ENCODE measurements around the gene SV2C. TPM values are rescaled to one million over a fixed set of nuclear protein-coding genes. Genes with fewer than 3 reads are reported as not detected.

Gene SV2C
- total and polyA plus RNA-seq, 10 of the 15 experiments (the other 5 are each of a cell fraction or from before 2014, with no cell fraction given) = under 0.01 to 1.1 (median 0.63) TPM

DNA sequence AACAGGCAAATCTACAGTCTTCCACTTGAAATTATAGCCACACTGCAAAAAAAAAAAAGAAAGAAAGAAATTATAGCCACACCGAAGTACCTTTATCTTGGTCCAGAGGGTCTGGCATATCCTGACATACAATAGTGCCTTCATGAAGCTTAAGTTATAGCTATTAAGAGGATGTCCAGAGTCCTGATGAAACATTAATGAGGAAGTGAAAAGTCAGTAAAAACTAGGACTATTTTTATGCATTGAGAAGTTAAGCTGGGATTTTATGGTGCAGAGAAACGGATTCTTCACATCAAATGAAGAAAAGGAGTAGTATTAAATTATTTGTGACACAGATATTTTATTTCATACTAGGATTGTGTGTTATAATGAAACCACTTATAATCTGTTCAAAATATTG lies 123.9 kb downstream of the SV2C start:
- Histone ChIP-seq H3K9me3 (replicated peaks; ENCODE audit: control insufficient read depth, insufficient read depth, low read length) (no peaks in the 10 kb centered on the region; the same call in 2 of the 3 replicates), H4K20me1 (ENCODE audit: control insufficient read depth, insufficient read depth) (no peaks in the 10 kb centered on the region), H3K79me2 (ENCODE audit: control insufficient read depth, insufficient read depth, low read length) (no peaks in the 10 kb centered on the region), H3K27ac (ENCODE audit: control insufficient read depth, insufficient read depth) (no peak overlapping the region), H3K4me2 (ENCODE audit: control insufficient read depth, insufficient read depth) (no peak overlapping the region), H3K9ac (ENCODE audit: control insufficient read depth, insufficient read depth, low read length) (no peak overlapping the region), H3K27me3 (replicated peaks in 1 of 2; ENCODE audit: control insufficient read depth in 2 of 2, insufficient read depth in 2 of 2, low read length in 1 of 2) (no peaks in the 10 kb centered on the region), H3K4me1 (ENCODE audit: control insufficient read depth, insufficient read depth, low read length) (no peaks in the 10 kb centered on the region), H3K4me3 (no peak overlapping the region), H3K36me3 (ENCODE audit: control insufficient read depth in 2 of 2, insufficient read depth in 2 of 2, low read length in 1 of 2) (no peaks in the 10 kb centered on the region), H2AFZ (ENCODE audit: control insufficient read depth, low read depth, low read length) (no peak overlapping the region)
- in situ Hi-C loops (cut with MboI) = no loop called here
- TF ChIP-seq JUNB (IDR thresholded peaks at IDR 0.05) = no peak
- TF ChIP-seq SPI1 (IDR thresholded peaks at IDR 0.05; ENCODE audit: borderline replicate concordance, insufficient read depth, low read depth, low read length) = peak; percentile 50; the same call in 1 of the 2 replicates
- TF ChIP-seq, protein P1, sequence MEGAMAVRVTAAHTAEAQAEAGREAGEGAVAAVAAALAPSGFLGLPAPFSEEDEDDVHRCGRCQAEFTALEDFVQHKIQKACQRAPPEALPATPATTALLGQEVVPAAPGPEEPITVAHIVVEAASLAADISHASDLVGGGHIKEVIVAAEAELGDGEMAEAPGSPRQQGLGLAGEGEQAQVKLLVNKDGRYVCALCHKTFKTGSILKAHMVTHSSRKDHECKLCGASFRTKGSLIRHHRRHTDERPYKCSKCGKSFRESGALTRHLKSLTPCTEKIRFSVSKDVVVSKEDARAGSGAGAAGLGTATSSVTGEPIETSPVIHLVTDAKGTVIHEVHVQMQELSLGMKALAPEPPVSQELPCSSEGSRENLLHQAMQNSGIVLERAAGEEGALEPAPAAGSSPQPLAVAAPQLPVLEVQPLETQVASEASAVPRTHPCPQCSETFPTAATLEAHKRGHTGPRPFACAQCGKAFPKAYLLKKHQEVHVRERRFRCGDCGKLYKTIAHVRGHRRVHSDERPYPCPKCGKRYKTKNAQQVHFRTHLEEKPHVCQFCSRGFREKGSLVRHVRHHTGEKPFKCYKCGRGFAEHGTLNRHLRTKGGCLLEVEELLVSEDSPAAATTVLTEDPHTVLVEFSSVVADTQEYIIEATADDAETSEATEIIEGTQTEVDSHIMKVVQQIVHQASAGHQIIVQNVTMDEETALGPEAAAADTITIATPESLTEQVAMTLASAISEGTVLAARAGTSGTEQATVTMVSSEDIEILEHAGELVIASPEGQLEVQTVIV (IDR thresholded peaks at IDR 0.05; ENCODE audit: borderline replicate concordance, partially characterized antibody) = no peak
- ChIA-PET POLR2A (interaction anchor here (1.0 kb wide), 1 partner anchor 7 kb away, joined by 3 read pairs; no protein-coding TSS in a partner anchor), SMC1A (ENCODE audit: uncharacterized antibody, unreplicated experiment) (interaction anchor here (0.9 to 1.3 kb wide), 4 partner anchors 13 to 32 kb away, joined by 3 to 5 read pairs (median 3); no protein-coding TSS in a partner anchor), RAD21 (ENCODE audit: unreplicated experiment) (interaction anchor here (0.9 kb wide), 1 partner anchor 9 kb away, joined by 3 read pairs; no protein-coding TSS in a partner anchor), CTCF (interaction anchor here (0.6 to 2.0 kb wide), 2 partner anchors 32 to 34 kb away, joined by 3 to 9 read pairs; no protein-coding TSS in a partner anchor)
- ATAC-seq (no peak), FAIRE-seq (no peak), DNase-seq (ENCODE audit: low read depth, low spot score) (no peak)
- no TSS peak for BruUV-seq (replicated peaks)
- intact Hi-C loops (cut with micrococcal nuclease; ENCODE audit: unreplicated experiment) = no loop called here
- 13% methylated on average over 2 of the region's 2 CpGs for WGBS (ENCODE audit: insufficient coverage, insufficient replicate concordance, low lambda C conversion rate, missing lambda C conversion rate)

- Histone ChIP-seq H3K27ac (ENCODE audit: control insufficient read depth, insufficient read depth) (no peak overlapping the region), H3K27me3 (replicated peaks in 1 of 2; ENCODE audit: control insufficient read depth in 2 of 2, insufficient read depth in 2 of 2, low read length in 1 of 2) (no peaks in the 10 kb centered on the region), H3K9me3 (replicated peaks; ENCODE audit: control insufficient read depth, insufficient read depth, low read length) (no peaks in the 10 kb centered on the region; the same call in 2 of the 3 replicates), H3K4me3 (no peak overlapping the region), H3K36me3 (ENCODE audit: control insufficient read depth in 2 of 2, insufficient read depth in 2 of 2, low read length in 1 of 2) (no peaks in the 10 kb centered on the region), H4K20me1 (ENCODE audit: control insufficient read depth, insufficient read depth) (no peaks in the 10 kb centered on the region), H2AFZ (ENCODE audit: control insufficient read depth, low read depth, low read length) (no peak overlapping the region), H3K9ac (ENCODE audit: control insufficient read depth, insufficient read depth, low read length) (no peak overlapping the region), H3K4me1 (ENCODE audit: control insufficient read depth, insufficient read depth, low read length) (no peaks in the 10 kb centered on the region), H3K4me2 (ENCODE audit: control insufficient read depth, insufficient read depth) (no peak overlapping the region), H3K79me2 (ENCODE audit: control insufficient read depth, insufficient read depth, low read length) (no peaks in the 10 kb centered on the region)
- BruUV-seq (replicated peaks) = no TSS peak
- no peak for TF ChIP-seq REST (IDR thresholded peaks at IDR 0.05; ENCODE audit: low read depth, low read length)
- TF ChIP-seq, protein P2, sequence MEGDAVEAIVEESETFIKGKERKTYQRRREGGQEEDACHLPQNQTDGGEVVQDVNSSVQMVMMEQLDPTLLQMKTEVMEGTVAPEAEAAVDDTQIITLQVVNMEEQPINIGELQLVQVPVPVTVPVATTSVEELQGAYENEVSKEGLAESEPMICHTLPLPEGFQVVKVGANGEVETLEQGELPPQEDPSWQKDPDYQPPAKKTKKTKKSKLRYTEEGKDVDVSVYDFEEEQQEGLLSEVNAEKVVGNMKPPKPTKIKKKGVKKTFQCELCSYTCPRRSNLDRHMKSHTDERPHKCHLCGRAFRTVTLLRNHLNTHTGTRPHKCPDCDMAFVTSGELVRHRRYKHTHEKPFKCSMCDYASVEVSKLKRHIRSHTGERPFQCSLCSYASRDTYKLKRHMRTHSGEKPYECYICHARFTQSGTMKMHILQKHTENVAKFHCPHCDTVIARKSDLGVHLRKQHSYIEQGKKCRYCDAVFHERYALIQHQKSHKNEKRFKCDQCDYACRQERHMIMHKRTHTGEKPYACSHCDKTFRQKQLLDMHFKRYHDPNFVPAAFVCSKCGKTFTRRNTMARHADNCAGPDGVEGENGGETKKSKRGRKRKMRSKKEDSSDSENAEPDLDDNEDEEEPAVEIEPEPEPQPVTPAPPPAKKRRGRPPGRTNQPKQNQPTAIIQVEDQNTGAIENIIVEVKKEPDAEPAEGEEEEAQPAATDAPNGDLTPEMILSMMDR (IDR thresholded peaks at IDR 0.05 in 2 of 3, conservative IDR thresholded peaks at IDR 0.05 in 1 of 3; ENCODE audit: control insufficient read depth in 2 of 3, extremely low read depth in 1 of 3, insufficient read depth in 1 of 3, low read depth in 3 of 3, low read length in 3 of 3) = peak in 2 of 3 experiments; percentile 3 to 33; a peak in 2 of 6 replicates
- CTCF ChIA-PET = interaction anchor here (0.7 to 2.5 kb wide), 9 partner anchors 11 to 474 kb away, joined by 3 to 5 read pairs (median 3); no protein-coding TSS in a partner anchor
- ATAC-seq = no peak
- in situ Hi-C loops (cut with MboI) (no loop called here), intact Hi-C loops (cut with micrococcal nuclease; ENCODE audit: unreplicated experiment) (no loop called here)
- RAD21 ChIA-PET (ENCODE audit: unreplicated experiment) = interaction anchor here (0.7 to 0.8 kb wide), 2 partner anchors 63 to 323 kb away, joined by 3 read pairs; no protein-coding TSS in a partner anchor
- SMC1A ChIA-PET (ENCODE audit: uncharacterized antibody, unreplicated experiment) = interaction anchor here (0.8 to 1.7 kb wide), 4 partner anchors 9 to 34 kb away, joined by 3 to 5 read pairs (median 4); no protein-coding TSS in a partner anchor
- 63% methylated on average over 2 of the region's 2 CpGs for WGBS (ENCODE audit: insufficient coverage, insufficient replicate concordance, low lambda C conversion rate, missing lambda C conversion rate)
- DNase-seq (ENCODE audit: low read depth, low spot score) = no peak
- FAIRE-seq = no peak
- POLR2A ChIA-PET = no interaction called here
These were observed 126.1 kb downstream of the SV2C start for GRCh38 chr5:76209297-76209696.
